H1 (cell line): ENCODE data around the gene CTNND2.

Source experiments
- ASH2L ChIP-seq: fragments of 200-600, 300-600 bp; sonication (generic); IDR thresholded peaks from one replicate; pipeline ENCODE4 v1.7.1; 2017; ENCODE audit warnings: low read length
- CTCF ChIP-seq, 3 experiments: IDR thresholded peaks; 1 replicate in 2 of 3; 2 replicates in 1 of 3; pipeline versions ENCODE4 v1.5.1 to v1.6.1; 2011; ENCODE audit warnings: low read length in 3 of 3, mild to moderate bottlenecking in 3 of 3, inconsistent platforms in 2 of 3, low read depth in 1 of 3, moderate library complexity in 1 of 3; ENCODE audit not compliant: insufficient read depth in 1 of 3; ENCODE audit errors: control extremely low read depth in 1 of 3
- EGR1 ChIP-seq: IDR thresholded peaks from 2 replicates; pipeline ENCODE4 v1.6.1; 2011; ENCODE audit warnings: low read depth, low read length, borderline replicate concordance
- EP300 ChIP-seq, 2 experiments: IDR thresholded peaks; 1 replicate in 1 of 2; 2 replicates in 1 of 2; pipeline ENCODE4 v1.6.1; 2011 to 2012; ENCODE audit warnings: low read depth in 2 of 2, low read length in 2 of 2, mild to moderate bottlenecking in 2 of 2, borderline replicate concordance in 1 of 2, inconsistent platforms in 1 of 2, moderate library complexity in 1 of 2
- EZH2 ChIP-seq: fragments of 200-600 bp; sonication (generic); IDR thresholded peaks from 2 replicates; pipeline ENCODE4 v1.7.1; 2012; ENCODE audit warnings: low read depth, mild to moderate bottlenecking, moderate library complexity, low read length, inconsistent platforms; ENCODE audit not compliant: severe bottlenecking
- JUND ChIP-seq: IDR thresholded peaks from 2 replicates; pipeline ENCODE4 v1.6.1; 2011; ENCODE audit warnings: mild to moderate bottlenecking, improper control_type of control experiment, low read length
- POLR2A ChIP-seq, 2 experiments: IDR thresholded peaks; 1 replicate in 1 of 2; 2 replicates in 1 of 2; pipeline ENCODE4 v1.6.1; 2011; ENCODE audit warnings: low read depth in 2 of 2, low read length in 2 of 2, mild to moderate bottlenecking in 2 of 2; ENCODE audit errors: control extremely low read depth in 1 of 2
- POU5F1 ChIP-seq: IDR thresholded peaks from 2 replicates; pipeline ENCODE4 v1.6.1; 2011; ENCODE audit warnings: low read depth, mild to moderate bottlenecking, low read length, moderate library complexity
- RAD21 ChIP-seq, 2 experiments: IDR thresholded peaks in 1 of 2; conservative IDR thresholded peaks in 1 of 2; 2 replicates each; pipeline ENCODE4 v1.6.1; 2011; ENCODE audit warnings: low read depth in 2 of 2, low read length in 2 of 2, improper control_type of control experiment in 1 of 2, inconsistent platforms in 1 of 2, mild to moderate bottlenecking in 1 of 2, moderate library complexity in 1 of 2
- RBBP5 ChIP-seq: IDR thresholded peaks from 2 replicates; pipeline ENCODE4 v1.7.1; 2012; ENCODE audit warnings: low read depth, mild to moderate bottlenecking, inconsistent platforms, low read length, moderate library complexity, borderline replicate concordance
- RFX5 ChIP-seq: IDR thresholded peaks from 2 replicates; pipeline ENCODE4 v1.6.1; 2011; ENCODE audit warnings: low read depth, low read length, improper control_type of control experiment, borderline replicate concordance
- SIN3A ChIP-seq, 2 experiments: IDR thresholded peaks in 1 of 2; conservative IDR thresholded peaks in 1 of 2; 2 replicates each; pipeline ENCODE4 v1.6.1; 2011 to 2012; ENCODE audit warnings: low read length in 2 of 2, improper control_type of control experiment in 1 of 2, low read depth in 1 of 2, mild to moderate bottlenecking in 1 of 2
- TAF7 ChIP-seq: optimal IDR thresholded peaks from 2 replicates; pipeline ENCODE3; 2011; ENCODE audit warnings: low read depth, mild to moderate bottlenecking, inconsistent platforms, low read length, moderate library complexity, borderline replicate concordance

GRCh38 chr5:11415751-11416150 is 488.5 kb downstream of the CTNND2 start:
- TF ChIP-seq POLR2A (IDR thresholded peaks at IDR 0.05; ENCODE audit: control extremely low read depth in 1 of 2, low read depth in 2 of 2, low read length in 2 of 2), result no peak
- no peak for TF ChIP-seq RBBP5
- TF ChIP-seq POU5F1, result no peak
- no peak for TF ChIP-seq CTCF (IDR thresholded peaks at IDR 0.05; ENCODE audit: control extremely low read depth in 1 of 3, insufficient read depth in 1 of 3, low read depth in 1 of 3, low read length in 3 of 3)
- no peak for TF ChIP-seq EZH2
- TF ChIP-seq RAD21 (IDR thresholded peaks at IDR 0.05 in 1 of 2, conservative IDR thresholded peaks at IDR 0.05 in 1 of 2; ENCODE audit: low read depth in 2 of 2, low read length in 2 of 2), result no peak
- no peak for TF ChIP-seq JUND
- TF ChIP-seq RFX5, result no peak
- TF ChIP-seq SIN3A (conservative IDR thresholded peaks at IDR 0.05 in 1 of 2, IDR thresholded peaks at IDR 0.05 in 1 of 2; ENCODE audit: low read depth in 1 of 2, low read length in 2 of 2), result no peak
- no peak for TF ChIP-seq EGR1
- TF ChIP-seq EP300 (IDR thresholded peaks at IDR 0.05; ENCODE audit: borderline replicate concordance in 1 of 2, low read depth in 2 of 2, low read length in 2 of 2), result no peak
- no peak for TF ChIP-seq ASH2L
- TF ChIP-seq TAF7, result no peak
